Stimulated activated CD4-positive, alpha-beta T cell treated with anti-CD3 and anti-CD28 coated beads, Interleukin-2, amount 100 ng/mL, for 48 hours (primary cell): ENCODE measurements around the gene QSOX2.

ENCODE experiments used
- DNase-seq, 2 donors: peaks; one replicate each; pipeline ENCODE4 v3.0.0-alpha.2; 2020

The QSOX2 gene

DNA sequence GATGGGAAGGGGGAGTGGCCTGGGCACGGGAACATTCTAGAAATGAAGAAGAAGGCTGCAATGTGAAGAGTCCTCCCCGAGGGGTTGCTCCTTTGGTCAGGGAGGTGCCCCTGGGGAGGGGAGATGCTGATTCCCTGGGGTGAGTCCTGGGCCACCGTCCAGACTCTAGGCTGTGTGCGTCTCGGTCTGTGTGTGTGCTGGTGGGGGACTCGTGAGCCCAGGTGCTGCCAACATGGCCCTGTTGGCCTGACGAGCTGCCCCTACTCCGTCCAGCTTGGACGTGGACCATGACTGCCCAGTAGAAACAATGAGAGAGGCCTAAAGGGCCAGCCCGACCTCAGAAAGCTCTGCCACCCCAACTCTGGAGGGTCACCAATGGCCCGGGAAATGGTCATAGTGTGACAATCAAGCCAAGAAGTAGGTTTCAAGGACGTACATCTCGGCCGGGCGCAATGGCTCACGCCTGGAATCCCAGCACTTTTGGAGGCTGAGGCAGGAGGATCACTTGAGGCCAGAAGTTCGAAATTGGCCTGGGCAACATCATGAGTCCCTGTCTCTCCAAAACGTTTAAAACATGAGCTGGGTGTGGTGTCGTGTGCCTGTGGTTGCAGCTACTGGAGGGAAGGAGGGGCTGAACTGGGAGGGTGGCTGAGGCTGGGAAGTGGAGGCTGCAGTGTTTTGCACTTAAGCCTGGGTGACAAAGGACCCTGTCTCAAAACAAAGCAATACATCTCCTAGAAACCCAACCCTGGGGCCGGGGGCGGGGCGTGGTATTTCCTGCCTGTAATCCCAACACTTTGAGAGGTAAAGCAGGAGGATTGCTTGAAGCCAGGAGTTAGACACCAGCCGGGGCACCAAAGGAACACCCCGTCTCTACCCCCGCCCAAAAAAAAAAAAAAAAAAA, 57.7 kb downstream of the QSOX2 start:
- no peak for DNase-seq

DNA sequence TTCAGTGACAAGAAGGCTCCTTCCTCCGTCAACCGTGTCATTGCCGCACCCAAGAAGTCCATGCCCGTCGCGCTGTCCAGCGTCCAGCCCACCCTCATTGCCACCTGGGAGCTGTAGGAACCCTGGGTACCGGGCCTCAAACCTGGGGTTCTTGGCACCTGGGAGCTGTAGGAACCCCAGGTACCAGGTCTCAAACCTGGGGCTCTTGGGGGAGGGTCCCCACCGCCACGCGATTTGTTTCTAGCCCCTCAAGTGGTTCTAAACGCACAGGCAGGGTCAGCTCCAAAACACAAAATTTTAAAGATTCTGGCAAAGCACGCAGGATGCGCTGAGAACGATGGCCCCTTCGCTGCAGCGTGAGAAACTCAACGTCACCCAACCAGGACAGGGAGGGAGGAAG, 58.4 kb downstream of the QSOX2 start:
- no peak for DNase-seq

DNA sequence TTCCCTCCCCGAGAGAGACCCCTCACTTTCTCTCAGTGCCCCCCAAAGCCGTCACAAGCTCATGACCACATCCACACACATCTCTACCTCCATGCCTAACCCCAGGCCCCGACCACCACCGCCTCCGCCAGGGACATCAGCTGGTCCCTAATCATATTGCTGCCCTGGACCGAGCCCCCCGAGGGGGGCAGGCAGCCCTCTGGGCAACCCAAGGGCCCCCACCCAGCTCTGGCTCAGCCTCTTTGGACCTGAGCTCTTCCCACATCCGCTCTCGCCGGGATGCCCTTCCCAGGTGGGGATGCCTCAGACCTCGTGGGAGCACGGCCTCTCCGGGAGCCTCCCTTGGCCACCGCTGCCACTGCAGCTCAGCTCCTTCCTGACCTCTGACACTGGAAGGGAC, 59.2 kb downstream of the QSOX2 start:
- DNase-seq, result no peak

DNA sequence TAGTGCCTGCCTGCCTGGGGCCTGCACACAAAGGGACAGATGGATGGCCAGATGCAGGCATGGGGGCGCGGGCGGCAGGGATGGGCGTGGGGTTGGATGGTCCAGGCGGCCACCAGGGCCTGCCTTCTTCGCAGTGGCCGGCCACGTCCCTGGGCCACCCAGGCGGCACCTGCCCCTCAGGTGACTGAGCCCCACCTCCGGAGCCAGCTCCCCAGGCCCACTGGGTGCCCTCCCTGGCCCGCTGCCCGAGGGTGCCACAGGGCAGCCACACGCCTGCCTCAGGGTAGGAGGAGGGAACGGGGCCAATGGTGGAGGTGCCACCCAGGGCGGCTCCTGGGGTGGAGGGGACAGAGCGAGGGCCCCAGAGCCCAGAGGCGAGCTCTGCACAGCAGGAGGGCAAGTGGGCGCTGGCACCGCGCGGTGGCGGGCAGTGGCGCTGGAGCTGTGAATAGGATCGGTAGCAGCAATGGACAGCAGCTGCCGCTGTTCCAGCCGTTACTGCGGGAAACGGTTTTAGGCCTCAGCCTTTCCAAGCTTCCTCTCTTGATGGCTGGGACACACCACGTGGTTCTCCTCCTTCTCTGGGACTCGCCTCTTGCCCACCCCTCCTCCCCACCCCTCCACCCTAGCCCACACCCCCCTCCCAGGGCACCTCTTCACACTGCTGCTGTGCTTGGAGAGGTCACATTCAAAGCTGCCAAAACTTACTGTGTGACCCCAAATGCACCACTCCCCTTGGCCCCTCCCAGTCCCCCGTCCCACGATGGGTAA, 59.8 kb downstream of the QSOX2 start:
- DNase-seq, result no peak

DNA sequence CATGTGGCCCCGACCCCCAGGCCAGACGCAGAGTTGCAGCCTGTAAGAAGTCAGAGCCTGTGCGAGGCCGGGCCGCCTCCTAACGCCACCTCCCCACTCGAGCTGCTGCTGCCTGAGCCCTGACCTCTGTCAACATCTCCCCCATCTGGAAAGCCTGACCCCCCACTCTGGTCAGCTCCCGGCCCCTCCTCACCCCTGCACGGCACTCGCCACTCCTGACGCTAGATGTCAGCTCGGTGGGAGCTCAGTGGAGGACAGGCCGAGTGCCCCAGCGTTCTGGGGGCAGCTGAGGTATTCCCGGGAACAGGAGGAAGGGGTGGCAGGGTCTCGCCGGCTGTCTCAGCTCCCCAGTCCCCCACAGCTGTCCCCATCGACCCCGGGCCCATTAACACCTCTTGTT, 60.5 kb downstream of the QSOX2 start:
- DNase-seq, result no peak

DNA sequence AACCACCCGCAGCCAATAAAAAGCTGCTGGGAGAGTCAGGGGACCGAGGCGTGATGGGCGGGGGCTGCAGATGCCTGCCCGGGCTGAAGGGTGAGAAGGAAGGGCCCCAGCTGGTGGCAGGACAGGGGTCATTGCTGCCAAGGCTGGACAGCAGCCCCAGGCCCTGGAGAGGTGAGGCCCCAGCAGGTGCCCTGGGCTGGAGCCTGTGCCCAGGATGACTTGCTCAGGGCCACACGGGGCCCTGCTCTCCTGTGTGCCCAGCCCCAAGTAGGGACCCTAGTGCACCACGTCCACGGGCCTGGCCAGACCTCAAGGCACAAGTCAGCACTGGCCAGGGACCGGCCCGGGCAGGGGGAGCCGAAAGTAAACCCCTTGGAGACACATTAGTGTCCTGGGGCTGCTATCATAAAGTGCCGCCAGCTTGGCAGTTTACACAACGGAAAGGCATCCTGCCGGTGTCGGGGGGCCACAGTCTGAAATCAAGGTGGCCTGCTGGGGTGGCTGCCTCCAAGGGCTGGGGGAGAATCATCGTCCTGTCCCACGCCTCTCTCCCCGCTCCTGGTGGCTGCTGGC, 62.7 kb downstream of the QSOX2 start:
- DNase-seq, result no peak

DNA sequence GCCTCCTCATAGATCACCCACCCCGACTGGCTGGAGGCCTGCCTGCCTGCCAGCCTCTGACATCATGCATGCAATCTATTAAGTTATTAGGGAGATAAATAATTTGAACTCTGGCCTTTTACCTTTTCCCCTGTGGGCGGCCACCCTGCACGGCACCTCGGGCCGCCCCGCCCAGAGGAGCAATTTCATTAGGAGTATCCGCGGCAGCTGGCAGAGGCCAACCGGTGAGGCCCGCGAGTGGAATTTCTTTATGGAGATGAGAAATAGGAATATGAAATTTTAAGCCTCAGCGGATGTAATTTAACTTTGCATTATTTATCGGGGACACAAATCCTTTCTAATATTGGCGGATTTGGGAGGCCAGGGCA, 63.2 kb downstream of the QSOX2 start:
- no peak for DNase-seq

DNA sequence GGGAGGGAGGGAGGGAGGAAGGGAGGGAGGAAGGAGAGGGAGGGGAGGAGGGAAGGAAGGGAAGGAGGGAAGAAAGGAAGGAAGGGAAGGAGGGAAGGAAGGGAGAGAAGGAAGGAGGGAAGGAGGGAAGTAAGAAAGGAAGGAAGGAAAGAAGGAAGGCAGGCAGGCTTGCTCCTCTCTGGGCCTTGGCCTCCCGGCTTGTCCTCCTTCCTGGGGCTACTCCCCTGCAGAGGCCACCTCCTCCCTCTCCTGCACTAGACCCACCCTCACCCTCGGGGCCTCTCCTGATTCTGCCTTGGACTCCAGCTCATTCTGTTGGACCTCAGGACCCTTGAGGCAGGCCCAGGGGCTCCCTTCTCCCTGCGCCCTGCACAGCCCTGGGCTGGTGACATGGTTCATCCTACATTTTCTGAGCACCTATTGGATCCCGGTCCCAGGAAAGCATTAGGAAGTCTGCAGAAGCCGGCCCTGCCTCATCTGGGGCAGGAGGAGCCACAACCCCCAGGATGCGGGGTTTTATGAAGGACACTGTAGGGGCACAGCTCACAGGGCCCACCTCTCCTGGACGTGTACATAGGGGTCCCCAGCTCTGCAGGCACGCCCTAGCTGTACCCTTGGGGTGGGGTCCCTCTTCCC, 63.7 kb downstream of the QSOX2 start:
- no peak for DNase-seq

DNA sequence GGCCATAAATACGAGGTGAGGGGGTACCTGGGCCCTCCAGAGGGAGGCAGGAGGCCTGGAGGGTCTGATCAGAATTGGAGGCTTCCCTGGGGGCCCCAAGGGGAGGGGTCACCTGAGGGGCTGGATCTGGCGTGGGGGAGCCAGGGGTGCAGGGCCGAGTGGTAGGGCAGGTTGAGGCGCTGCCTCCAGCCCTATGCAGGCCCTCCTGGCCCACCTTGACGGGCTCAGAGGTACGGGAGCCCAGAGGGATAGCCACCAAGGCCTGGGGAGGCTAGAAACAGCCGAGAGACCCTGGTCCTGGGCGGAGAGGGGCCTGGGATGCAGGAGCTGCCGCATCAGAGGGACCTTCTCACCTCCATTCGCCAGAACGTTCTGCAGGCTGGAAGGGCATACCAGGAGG, 65.0 kb downstream of the QSOX2 start:
- DNase-seq, result no peak

DNA sequence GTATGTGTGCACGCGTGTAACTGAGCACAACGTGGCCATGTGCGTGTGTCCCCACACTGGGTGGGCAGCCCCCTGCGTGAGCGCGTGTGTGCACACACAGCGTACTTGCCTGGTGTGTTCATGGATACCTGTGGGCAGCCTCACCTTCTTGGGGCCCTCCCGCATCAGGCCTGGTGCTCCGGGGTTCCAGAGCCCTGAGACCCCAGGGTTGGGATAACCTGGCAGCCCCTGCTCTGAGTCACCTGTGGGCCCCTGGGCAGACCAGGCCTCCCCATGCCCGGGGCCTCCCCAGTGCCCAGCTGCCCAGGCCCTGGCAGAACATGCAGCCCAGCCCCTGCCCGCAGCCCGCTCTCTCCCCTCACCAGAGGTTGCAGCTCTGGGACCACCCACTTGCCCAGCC, 65.9 kb downstream of the QSOX2 start:
- no peak for DNase-seq

DNA sequence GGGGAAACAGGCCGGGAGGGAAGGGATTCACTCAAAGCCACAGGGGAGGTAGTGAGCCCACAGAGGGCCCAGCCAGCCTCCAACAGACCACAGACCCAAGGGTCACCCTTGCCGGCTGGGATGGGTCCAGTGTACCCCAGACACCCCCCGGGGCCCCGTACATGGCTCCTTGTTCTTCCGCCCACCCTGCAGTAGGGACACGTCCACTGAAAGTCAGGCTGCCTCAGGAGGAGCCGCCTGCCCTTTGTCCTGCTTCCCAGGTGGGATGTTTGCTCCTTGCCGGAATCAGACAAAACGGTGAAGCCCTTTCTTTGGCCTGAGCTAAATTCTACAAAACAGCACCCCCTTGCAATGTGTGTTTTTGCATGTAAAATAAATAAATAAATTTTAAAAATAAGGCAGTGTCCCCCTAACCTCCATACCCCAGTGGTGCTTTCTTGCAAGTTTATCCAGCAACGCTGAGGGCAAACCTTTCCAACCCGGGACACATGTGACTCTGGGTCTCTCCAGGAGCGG, 66.5 kb downstream of the QSOX2 start:
- no peak for DNase-seq

DNA sequence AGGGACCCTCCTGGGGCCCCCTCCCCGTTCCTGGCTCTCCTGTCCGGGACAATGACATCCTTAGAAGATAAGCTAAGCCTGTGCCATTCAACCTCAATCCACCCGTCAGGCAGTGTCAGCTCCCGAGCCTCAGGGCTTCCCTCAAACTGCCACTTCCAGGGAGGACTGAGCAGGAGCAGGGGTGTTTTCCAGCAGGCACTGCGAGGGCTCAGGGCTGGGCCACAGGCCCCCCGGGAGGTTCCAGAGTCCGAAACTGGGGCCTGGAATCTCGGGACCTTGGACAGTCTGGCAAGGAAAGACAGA, 66.9 kb downstream of the QSOX2 start:
- no peak for DNase-seq

DNA sequence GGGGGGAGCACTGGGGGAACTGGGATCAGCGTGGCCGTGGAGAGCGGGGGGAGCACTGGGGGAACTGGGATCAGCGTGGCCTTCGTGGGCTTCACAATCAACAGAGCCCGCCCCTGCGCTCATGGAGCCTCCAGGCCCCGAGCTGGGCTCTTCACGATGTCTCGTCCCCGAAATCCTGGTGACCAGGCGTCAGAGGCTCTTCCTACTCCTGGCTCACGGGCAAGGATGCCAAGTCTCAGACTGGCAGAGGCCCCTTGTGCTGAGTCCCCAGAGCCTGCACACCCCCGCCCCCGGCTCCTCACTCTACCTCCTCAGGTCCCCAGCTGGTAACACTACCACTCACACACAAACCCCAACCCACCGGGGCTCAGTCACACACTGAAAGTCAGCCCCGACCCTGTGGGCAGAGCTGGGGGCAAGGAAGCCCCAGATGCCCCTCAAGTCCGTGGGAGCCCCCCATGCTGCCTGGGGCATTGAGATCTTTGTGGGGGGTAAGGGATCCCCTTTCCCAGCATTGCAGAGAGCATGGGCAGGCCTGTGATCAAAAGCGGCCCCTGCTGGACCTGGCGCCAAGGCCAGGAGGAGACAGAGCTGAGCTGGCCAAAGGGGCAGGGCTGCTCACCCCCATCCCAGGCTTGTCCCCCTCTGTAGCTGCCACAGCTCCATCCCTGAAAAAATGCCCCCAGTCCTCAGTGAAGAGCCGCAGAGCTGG, 67.4 kb downstream of the QSOX2 start:
- no peak for DNase-seq

DNA sequence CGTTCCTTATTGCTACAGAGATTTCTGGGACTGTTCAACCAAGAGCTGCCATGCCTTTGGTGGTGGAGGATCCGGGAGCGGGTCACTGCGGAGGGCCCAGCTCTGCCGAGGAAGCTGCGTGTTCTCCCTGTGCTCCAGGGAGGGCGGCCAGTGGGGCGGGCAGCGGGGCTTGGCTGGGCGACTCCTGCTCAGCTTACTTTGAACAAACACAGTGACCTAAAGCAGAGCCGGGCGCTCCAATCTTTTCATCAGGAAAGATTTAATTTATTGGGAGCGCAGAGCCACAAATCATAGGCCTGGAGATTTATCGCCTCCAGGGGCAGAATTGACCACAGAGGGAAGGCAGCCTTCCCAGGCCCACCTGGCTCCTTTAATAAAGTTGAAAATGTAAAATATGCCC, 68.4 kb downstream of the QSOX2 start:
- DNase-seq, result no peak

DNA sequence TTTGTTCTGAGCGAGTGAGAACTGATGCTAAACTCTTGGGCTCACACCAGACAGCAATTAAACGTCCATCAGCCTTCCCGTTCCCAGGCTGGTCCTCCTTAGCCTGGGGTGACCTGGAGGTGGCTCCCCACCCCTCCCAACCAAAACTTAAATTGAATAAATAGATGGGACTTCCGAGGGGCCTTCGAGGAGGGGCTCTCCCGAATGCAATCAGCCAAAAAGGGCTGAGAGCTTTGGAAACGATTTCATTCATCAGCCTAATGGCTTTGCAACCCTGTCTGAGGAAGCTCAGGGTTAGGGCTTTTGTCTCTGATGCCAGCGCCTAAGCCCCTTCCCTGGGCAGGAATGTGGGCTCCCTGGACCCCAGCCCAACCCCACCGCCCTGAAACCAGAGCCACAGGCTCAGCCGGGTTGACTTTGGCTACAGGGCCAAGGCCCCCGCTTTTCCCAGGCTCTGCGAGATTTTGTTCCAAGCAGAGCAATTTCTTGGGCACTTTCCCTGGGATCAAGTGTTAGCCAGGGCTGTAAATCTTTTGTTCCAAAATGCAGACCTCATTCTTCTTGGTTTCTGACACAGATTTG, 69.9 kb downstream of the QSOX2 start:
- DNase-seq, result no peak

DNA sequence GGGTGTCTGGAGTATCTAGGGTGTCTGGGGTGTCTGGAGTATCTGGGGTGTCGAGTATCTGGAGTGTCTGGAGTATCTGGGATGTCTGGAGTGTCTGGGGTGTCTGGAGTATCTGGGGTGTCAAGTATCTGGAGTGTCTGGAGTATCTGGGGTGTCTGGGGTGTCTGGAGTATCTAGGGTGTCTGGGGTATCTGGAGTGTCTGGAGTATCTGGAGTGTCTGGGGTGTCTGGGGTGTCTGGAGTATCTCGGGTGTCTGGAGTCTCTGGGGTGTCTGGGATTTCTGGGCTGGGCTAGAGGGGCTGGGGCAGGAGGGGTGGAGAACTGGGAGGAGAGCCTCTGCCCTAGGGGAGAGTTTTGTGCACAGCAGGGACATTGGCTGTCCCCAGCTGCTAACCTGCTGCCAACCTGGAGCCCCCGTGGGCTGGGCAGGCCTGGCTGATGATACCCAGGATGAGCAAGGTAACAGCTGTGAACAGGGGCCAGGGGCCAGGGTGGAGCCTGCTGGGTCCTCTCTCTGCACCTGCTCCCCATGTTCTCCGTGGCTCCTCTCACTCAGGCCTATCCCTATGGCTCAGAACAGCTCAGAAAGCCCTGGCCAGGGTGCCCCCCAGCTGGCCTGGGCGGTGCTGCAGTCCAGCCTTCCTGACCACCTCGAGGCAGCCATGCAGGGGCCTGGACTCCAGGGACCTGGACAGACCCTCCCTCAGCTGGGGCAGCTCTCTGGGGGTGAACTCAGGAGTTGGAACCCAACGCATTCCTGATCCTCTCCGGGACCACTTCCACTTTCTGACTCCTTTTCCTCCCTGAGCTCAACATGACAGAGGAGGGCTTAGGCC, 70.6 kb downstream of the QSOX2 start:
- no peak for DNase-seq

DNA sequence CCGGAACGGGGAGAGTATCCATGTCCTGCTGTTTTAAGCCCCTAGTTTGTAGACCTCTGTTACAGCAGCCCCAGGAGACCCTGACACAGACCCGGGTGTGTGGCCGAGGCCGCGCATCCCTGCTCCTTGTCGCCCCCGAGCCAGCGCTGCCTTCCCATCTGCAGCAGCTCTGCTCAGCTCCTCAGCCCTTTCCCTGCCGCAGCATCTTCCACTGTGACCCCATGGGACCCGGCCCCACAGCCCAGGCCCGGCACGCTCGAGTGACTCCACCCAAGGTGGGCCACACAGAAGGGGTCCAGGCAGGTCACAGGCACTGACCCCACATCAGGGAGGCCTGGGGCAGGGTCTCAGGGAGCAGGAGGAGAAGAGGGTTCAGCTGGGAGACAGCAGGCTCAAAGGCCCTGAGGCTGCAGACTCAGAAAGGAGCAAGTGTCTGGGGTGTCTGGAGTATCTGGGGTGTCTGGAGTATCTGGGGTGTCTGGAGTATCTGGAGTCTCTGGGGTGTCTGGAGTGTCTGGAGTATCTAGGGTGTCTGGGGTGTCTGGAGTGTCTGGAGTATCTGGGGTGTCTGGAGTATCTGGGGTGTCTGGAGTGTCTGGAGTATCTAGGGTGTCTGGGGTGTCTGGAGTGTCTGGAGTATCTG, 71.8 kb downstream of the QSOX2 start:
- DNase-seq, result no peak

DNA sequence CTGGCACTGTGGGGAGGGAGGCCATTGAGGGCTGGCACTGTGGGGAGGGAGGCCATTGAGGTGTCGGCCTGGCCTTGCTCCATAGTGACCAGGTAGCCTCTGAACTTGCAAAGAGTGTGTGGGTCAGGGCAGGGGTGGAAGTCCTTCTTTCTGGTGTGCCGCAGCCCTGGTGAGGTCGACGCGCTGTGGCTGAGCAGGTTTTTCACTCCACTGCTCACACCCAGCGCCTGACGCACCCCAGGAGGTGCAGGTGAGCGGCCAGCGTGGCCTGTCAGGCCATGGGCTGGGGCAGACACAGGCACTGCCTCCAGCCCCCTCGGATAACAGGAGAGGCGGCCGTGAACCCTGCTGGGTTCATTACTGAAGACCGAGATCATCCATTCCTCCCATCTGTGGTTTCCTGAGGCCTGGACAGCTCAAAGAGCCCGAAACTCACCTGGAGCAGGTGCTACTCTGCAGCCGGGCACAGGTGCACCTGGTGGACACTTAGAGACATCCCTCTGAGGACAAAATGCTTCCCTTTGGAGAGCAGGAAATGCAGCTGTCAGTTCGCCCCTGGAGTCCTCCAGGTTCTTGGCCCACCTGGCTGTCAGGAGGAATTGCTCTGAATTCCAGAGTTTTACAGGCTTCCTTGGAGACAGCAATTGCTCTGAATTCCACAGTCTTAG, 73.1 kb downstream of the QSOX2 start:
- DNase-seq, result no peak

DNA sequence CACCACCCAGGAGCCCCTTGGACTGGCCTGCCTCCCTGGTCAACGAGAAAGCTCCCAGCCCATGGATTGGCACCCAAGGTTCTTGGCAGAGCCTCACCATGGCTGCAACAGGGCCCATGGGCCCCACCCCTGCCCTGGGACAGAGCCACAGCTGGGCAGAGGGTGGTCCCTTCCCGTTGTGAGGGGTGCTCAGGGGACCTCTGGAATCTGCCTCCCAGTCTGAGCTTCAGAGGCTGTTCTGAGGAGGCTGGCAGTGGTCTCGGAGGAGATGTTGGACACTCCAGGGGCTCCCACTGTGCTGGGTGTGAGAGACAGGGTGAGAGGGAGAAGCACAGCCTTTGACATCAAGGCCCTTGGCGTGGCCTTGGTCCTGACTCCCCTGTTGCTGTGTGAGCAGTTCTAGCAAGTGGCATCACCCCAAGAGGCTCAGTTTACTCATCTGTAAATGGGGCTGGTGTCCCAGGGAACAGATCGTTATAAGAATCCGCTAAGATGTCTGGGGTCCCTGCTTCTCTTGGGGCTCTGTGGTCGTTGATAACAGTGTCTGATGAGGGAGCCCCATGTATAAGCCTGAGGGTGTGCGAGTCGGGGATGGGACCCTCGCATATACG, 73.7 kb downstream of the QSOX2 start:
- DNase-seq, result no peak
